Vagina (tissue), 2 donors: ENCODE results near the gene GPR31.
"Not testable (repeated sequence)": the region's sequence is repeated elsewhere in the genome, so short reads cannot be mapped to it uniquely, and the experiment has no call there.

Experiments used
- CTCF ChIP-seq, 3 experiments: fragments of 450-650 bp in 2 of 3; fragments of 200-600 bp in 1 of 3; sonication (generic) in 1 of 3; IDR thresholded peaks; one replicate each; pipeline ENCODE4 v1.5.1; 2017 to 2019; ENCODE audit warnings: antibody characterized with exemption in 3 of 3, mild to moderate bottlenecking in 2 of 3, moderate library complexity in 2 of 3
- POLR2A ChIP-seq, 2 donors: fragments of 450-650 bp; IDR thresholded peaks; one replicate each; pipeline ENCODE4 v1.6.1; 2017; ENCODE audit warnings: antibody characterized with exemption in 2 of 2, mild to moderate bottlenecking in 2 of 2, moderate library complexity in 2 of 2

GRCh38 chr6:167181351-167181750, 23.6 kb upstream of the GPR31 start:
- TF ChIP-seq CTCF, POLR2A (IDR thresholded peaks at IDR 0.05): not testable (repeated sequence)
